GM11168 (cell line): Measurements from ENCODE around the gene RNF135.
"Not testable (repeated sequence)": the region's sequence is repeated elsewhere in the genome, so short reads cannot be mapped to it uniquely, and the experiment has no call there.

ENCODE experiments used
- in situ Hi-C: fragments of 300-500 bp; cut with MboI; formaldehyde crosslinking; loops from one replicate; pipeline ENCODE4 v1.12.0; 2022; ENCODE audit warnings: low sequenced_read_pairs; ENCODE audit not compliant: unreplicated experiment

Gene RNF135

GRCh38 chr17:30954046-30954830 is 16.6 kb upstream of the RNF135 start:
- in situ Hi-C loops: no loop called here

GRCh38 chr17:30956764-30957374 is 14.0 kb upstream of the RNF135 start:
- in situ Hi-C loops: no loop called here

- in situ Hi-C loops: no loop called here
Observed at GRCh38 chr17:30957741-30958140, 13.1 kb upstream of the RNF135 start.

DNA sequence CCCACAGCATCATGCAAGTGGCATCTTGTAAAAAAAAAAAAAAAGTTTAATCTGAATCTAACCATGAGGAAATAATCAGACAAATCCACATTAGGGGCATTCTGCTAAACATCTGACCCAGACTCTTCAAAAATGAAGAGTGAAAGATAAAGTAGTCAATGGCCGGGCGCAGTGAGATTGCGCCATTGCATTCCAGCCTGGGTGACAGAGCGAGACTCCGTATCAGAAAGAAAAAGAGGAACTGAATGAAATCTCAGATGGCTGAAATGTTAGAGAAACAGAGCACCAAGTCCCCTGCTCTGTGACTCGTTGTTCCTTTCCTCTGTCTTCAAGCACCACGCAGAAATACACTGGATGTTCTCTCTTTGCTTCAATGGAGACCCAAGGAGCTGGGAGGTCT is 12.7 kb upstream of the RNF135 start:
- in situ Hi-C loops: no loop called here

DNA sequence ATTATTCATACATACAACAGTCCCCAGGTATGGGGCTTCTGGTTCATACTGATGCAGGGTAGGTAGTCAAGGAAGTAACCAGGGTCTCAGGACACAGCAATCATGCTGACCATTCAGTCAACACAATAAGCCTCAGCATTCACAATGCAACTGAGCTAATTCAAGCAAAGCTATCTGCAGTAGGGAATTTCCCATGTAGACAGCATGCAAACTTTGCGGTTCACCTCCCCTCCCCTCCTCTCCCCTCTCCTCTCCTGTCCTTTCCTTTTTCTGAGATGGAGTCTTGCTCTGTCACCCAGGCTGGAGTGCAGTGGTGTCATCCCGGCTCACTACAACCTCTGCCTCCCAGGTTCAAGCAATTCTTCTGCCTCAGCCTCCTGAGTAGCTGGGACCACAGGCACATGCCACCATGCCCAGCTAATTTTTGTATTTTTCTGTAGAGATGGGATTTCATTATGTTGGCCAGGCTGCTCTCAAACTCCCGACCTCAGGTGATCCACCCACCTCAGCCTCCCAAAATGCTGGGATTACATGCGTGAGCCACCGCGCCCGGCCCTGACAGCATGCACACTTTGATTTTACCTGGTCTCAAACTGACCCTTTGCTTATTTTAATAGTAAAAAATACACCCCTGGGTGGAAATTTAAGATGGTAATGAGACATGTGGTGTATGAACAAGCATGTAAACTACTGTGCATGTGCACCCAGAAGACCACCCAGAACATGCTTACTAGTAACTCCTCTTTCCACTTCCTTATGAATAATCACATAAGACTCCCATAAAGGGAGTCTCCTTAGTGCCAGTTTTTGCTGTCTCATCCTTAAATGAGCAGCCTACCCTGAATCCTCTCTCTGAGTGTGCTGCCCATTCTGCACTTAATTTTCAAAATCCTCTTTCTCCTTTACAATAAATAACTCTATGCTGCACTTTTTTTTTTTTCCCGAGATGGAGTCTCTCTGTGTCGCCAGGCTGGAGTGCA is 9.3 kb upstream of the RNF135 start:
- in situ Hi-C loops: no loop called here

- in situ Hi-C loops: not testable (repeated sequence)
Observed at GRCh38 chr17:30964312-30964711, 6.5 kb upstream of the RNF135 start.

GRCh38 chr17:30964876-30965275 is 6.0 kb upstream of the RNF135 start:
- in situ Hi-C loops: no loop called here

GRCh38 chr17:30965686-30966085 is 5.2 kb upstream of the RNF135 start:
- in situ Hi-C loops: no loop called here

GRCh38 chr17:30967911-30968310 is 2.9 kb upstream of the RNF135 start:
- in situ Hi-C loops: not testable (repeated sequence)

GRCh38 chr17:30969989-30970830 is 629 bp upstream of the RNF135 start:
- in situ Hi-C loops: no loop called here

DNA sequence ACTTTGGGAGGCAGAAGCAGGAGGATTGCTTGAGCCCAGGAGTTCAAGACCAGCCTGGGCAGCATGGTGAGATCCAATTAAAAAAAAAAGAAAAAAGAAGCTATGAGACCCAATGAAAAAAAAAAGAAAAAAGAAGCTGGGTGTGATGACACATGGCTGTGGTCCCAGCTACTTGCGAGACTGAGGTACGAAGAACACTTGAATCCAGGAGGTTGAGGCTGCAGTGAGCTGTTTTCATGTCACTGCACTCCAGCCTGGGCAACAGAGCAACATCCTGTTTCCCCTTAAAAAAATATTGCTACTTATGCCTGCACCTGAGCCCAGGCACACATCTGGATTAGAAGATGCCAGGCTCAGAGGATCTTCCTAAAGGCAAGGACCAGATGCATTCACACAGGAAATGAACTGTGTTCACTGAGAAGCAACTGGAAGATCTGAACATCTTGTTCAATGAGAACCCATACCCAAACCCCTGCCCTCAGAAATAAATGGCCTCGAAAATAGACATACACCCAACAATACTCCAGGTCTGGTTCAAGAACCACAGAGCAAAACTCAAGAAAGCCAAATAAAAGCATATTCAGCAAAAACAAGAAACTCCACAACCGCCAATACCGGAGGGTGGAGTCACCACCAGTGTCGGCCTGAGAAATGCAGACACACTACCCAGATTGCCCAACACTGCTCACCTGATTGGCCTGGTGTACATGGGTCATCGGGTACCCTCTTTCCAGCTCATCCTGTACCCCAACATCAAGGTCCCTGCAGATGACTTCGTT is 4.4 kb downstream of the RNF135 start:
- in situ Hi-C loops: no loop called here

DNA sequence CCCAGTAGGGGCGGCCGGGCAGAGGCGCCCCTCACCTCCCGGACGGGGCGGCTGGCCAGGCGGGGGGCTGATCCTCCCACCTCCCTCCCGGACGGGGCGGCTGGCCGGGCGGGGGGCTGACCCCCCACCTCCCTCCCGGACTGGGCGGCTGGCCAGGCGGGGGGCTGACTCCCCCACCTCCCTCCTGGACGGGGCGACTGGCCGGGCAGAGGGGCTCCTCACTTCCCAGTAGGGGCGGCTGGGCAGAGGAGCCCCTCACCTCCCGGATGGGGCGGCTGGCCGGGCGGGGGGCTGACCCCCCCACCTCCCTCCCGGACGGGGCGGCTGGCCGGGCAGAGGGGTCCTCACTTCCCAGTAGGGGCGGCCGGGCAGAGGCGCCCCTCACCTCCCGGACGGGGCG is 9.1 kb downstream of the RNF135 start:
- in situ Hi-C loops: not testable (repeated sequence)

GRCh38 chr17:30981531-30982519 is 11.0 kb downstream of the RNF135 start:
- in situ Hi-C loops: no loop called here

DNA sequence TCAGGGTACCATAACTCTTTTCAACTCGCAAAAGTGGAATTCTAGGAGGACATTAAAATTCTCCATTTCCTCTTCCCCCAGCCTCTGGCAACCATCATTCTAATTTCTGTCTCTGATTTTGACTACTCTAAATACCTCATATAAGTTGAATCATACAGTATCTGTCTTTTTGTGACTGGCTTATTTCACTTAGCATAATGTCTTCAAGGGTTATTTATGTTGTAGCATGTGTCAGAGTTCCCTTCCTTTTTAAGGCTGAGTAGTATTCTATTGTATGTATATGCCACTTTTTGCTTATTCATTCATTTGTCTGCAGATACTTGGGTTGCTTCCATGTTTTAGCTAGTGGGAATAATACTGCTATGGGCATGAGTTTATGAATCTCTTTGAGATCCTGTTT is 12.0 kb downstream of the RNF135 start:
- in situ Hi-C loops: no loop called here

DNA sequence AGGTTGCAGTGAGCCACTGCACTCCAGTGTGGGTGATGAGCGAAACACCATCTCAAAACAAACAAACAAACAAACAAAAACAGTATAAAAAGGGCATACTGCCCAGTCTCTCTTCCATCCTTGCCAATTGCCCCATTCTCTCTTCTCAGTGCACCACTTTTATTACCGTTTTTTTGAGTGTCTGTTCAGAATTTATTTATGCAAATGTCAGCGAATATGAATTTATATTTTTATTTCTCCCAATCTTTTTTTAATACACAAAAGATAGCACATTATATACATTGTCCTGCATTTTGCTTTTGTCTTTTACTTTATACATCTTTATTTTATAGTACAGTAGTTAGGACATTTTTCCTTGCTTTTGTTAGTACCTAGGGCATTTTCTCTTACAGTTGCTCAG is 19.6 kb downstream of the RNF135 start:
- in situ Hi-C loops: no loop called here

GRCh38 chr17:30992551-30992950 is 21.7 kb downstream of the RNF135 start:
- in situ Hi-C loops: no loop called here

GRCh38 chr17:30995347-30995746 is 24.5 kb downstream of the RNF135 start:
- in situ Hi-C loops: no loop called here

DNA sequence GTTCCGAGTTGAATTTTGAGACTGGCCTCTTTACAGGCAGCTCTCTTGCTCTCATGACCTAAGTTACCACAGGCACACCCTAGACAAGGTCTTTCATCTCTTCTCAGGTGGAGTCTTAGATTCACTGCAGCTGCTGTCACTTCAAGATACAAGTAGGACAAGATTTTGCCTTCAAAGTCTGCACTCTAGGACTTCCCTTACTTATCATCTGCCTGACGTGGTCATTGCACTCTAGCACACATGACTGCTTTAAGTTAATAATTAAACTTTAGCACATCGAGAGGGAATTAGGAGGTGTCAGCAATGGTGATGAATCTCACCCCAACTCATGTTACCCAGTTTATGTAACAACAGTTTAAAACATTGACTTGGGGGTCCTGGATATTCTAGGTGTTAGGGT is 25.6 kb downstream of the RNF135 start:
- in situ Hi-C loops: no loop called here
